ENCODE results near the gene OR5K3. TPM values are rescaled to one million over a fixed set of nuclear protein-coding genes. Genes with fewer than 3 reads are reported as not detected.

Gene OR5K3
- total and polyA plus RNA-seq, 4 donors = not detected

DNA sequence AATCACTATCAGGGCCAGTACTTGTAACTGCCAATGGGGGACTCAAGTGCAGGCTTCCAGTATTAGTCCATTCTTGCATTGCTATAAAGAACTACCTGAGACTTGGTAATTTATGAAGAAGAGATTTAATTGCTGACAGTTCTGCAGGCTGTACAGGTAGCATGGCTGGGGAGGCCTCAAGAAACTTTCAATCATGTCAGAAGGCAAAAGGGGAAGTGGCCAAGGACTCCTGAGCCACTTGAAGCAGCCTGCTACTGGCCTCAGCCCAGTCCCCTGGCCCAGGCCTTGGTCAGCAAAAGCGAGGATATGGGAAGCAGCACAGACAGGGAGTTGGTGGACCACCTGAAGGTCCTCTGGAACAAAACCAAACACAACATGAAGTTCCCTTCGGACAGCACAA is 43.3 kb downstream of the OR5K3 start:
- Histone ChIP-seq H3K4me1 (ENCODE audit: control insufficient read depth in 4 of 4, insufficient read depth in 4 of 4, low read length in 3 of 4) (no peaks in the 10 kb centered on the region), H3K27me3 (ENCODE audit: control insufficient read depth in 4 of 4, insufficient read depth in 4 of 4, low read length in 3 of 4) (peaks cover 0 to 2% (median 0%) of the 10 kb centered on the region in 4 donors), H3K4me3 (ENCODE audit: low read depth in 1 of 3, low read length in 3 of 3) (no peak overlapping the region), H3K27ac (ENCODE audit: low read depth in 1 of 2, low read length in 2 of 2) (no peak overlapping the region), H3K9ac (ENCODE audit: low read depth in 1 of 2, low read length in 2 of 2) (no peak overlapping the region), H3K36me3 (ENCODE audit: control insufficient read depth in 4 of 4, insufficient read depth in 3 of 4, low read depth in 1 of 4, low read length in 3 of 4) (no peaks in the 10 kb centered on the region), H3K9me3 (ENCODE audit: control insufficient read depth in 4 of 4, low read length in 3 of 4) (peaks cover 0 to 5% (median 1%) of the 10 kb centered on the region in 4 donors)
- 29% methylated on average over 2 of the region's 2 CpGs for WGBS
- DNase-seq (ENCODE audit: low spot score) = no peak
- TF ChIP-seq, protein P1, sequence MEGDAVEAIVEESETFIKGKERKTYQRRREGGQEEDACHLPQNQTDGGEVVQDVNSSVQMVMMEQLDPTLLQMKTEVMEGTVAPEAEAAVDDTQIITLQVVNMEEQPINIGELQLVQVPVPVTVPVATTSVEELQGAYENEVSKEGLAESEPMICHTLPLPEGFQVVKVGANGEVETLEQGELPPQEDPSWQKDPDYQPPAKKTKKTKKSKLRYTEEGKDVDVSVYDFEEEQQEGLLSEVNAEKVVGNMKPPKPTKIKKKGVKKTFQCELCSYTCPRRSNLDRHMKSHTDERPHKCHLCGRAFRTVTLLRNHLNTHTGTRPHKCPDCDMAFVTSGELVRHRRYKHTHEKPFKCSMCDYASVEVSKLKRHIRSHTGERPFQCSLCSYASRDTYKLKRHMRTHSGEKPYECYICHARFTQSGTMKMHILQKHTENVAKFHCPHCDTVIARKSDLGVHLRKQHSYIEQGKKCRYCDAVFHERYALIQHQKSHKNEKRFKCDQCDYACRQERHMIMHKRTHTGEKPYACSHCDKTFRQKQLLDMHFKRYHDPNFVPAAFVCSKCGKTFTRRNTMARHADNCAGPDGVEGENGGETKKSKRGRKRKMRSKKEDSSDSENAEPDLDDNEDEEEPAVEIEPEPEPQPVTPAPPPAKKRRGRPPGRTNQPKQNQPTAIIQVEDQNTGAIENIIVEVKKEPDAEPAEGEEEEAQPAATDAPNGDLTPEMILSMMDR (IDR thresholded peaks at IDR 0.05; ENCODE audit: low read depth, low read length, missing input control) = no peak
- TF ChIP-seq JUND (IDR thresholded peaks at IDR 0.05) (no peak), ATF3 (IDR thresholded peaks at IDR 0.05) (no peak), FOXA1 (IDR thresholded peaks at IDR 0.05) (no peak), RXRA (IDR thresholded peaks at IDR 0.05) (no peak), YY1 (IDR thresholded peaks at IDR 0.05) (no peak), GABPA (IDR thresholded peaks at IDR 0.05 in 1 of 2, conservative IDR thresholded peaks at IDR 0.05 in 1 of 2) (no peak), EGR1 (IDR thresholded peaks at IDR 0.05; ENCODE audit: low read depth in 2 of 2) (no peak), HNF4G (IDR thresholded peaks at IDR 0.05) (no peak), SP1 (IDR thresholded peaks at IDR 0.05) (no peak), TAF1 (conservative IDR thresholded peaks at IDR 0.05) (no peak), REST (IDR thresholded peaks at IDR 0.05) (no peak), HNF4A (conservative IDR thresholded peaks at IDR 0.05) (no peak), RAD21 (IDR thresholded peaks at IDR 0.05) (no peak), NR2F2 (IDR thresholded peaks at IDR 0.05) (no peak), FOXA2 (IDR thresholded peaks at IDR 0.05) (no peak)
- TF ChIP-seq, protein P2, sequence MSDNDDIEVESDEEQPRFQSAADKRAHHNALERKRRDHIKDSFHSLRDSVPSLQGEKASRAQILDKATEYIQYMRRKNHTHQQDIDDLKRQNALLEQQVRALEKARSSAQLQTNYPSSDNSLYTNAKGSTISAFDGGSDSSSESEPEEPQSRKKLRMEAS (IDR thresholded peaks at IDR 0.05) = no peak
- TF ChIP-seq, protein P3, sequence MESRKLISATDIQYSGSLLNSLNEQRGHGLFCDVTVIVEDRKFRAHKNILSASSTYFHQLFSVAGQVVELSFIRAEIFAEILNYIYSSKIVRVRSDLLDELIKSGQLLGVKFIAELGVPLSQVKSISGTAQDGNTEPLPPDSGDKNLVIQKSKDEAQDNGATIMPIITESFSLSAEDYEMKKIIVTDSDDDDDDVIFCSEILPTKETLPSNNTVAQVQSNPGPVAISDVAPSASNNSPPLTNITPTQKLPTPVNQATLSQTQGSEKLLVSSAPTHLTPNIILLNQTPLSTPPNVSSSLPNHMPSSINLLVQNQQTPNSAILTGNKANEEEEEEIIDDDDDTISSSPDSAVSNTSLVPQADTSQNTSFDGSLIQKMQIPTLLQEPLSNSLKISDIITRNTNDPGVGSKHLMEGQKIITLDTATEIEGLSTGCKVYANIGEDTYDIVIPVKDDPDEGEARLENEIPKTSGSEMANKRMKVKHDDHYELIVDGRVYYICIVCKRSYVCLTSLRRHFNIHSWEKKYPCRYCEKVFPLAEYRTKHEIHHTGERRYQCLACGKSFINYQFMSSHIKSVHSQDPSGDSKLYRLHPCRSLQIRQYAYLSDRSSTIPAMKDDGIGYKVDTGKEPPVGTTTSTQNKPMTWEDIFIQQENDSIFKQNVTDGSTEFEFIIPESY (IDR thresholded peaks at IDR 0.05) = no peak

All from liver (tissue), 9 donors.